K562 (cell line): ENCODE results near the gene TMEM203. TPM values are rescaled to one million over a fixed set of nuclear protein-coding genes. Genes with fewer than 3 reads are reported as not detected.

Source experiments
- ARID2 ChIP-seq: fragments of 450-650 bp; IDR thresholded peaks from 2 replicates; pipeline ENCODE4 v1.6.1; 2017; ENCODE audit warnings: antibody characterized with exemption, mild to moderate bottlenecking
- CC2D1A ChIP-seq: fragments of 450-650 bp; IDR thresholded peaks from 2 replicates; pipeline ENCODE4 v1.6.1; 2017; ENCODE audit warnings: mild to moderate bottlenecking
- CTBP1 ChIP-seq: fragments of 450-650 bp; IDR thresholded peaks from 2 replicates; pipeline ENCODE4 v1.6.1; 2016; ENCODE audit warnings: borderline replicate concordance
- CTCF ChIP-seq, 3 experiments: IDR thresholded peaks in 2 of 3; conservative IDR thresholded peaks in 1 of 3; 2 replicates each; pipeline ENCODE4 v1.5.1; 2011 to 2012; ENCODE audit warnings: low read length in 3 of 3, mild to moderate bottlenecking in 3 of 3, control low read depth in 2 of 3, improper control_type of control experiment in 1 of 3, inconsistent platforms in 1 of 3, low read depth in 1 of 3, mixed read lengths in 1 of 3, moderate library complexity in 1 of 3; ENCODE audit not compliant: insufficient read depth in 2 of 3
- DACH1 ChIP-seq: fragments of 450-650 bp; IDR thresholded peaks from 2 replicates; pipeline ENCODE4 v1.6.1; 2018; ENCODE audit not compliant: partially characterized antibody
- GTF2B ChIP-seq: IDR thresholded peaks from 2 replicates; pipeline ENCODE4 v1.6.1; 2011; ENCODE audit not compliant: insufficient read length; ENCODE audit errors: extremely low read depth
- HDAC8 ChIP-seq: fragments of 450-650 bp; IDR thresholded peaks from 2 replicates; pipeline ENCODE4 v1.6.1; 2016; ENCODE audit warnings: mild to moderate bottlenecking, missing genetic modification characterization, moderate library complexity, missing compliant biosample characterization
- L3MBTL2 ChIP-seq: fragments of 450-650 bp; IDR thresholded peaks from 2 replicates; pipeline ENCODE4 v1.6.1; 2016; ENCODE audit warnings: mild to moderate bottlenecking, moderate library complexity
- MAX ChIP-seq: sonication (generic); formaldehyde crosslinking; IDR thresholded peaks from 2 replicates; pipeline ENCODE4 v1.9.0; 2022; ENCODE audit warnings: mild to moderate bottlenecking, missing genetic modification reagents
- MNT ChIP-seq, 2 experiments: fragments of 450-650 bp; conservative IDR thresholded peaks; 2 replicates each; pipeline ENCODE4 v1.6.1; 2017; ENCODE audit warnings: mild to moderate bottlenecking in 2 of 2, moderate library complexity in 2 of 2
- MXI1 ChIP-seq: IDR thresholded peaks from 2 replicates; pipeline ENCODE4 v1.6.1; 2011; ENCODE audit warnings: low read depth, mild to moderate bottlenecking, improper control_type of control experiment, low read length
- NFE2 ChIP-seq: IDR thresholded peaks from 2 replicates; pipeline ENCODE4 v1.6.1; 2014; ENCODE audit warnings: antibody characterized with exemption, low read depth
- NFIC ChIP-seq: fragments of 450-650 bp; IDR thresholded peaks from 2 replicates; pipeline ENCODE4 v1.6.1; 2017; ENCODE audit warnings: mild to moderate bottlenecking, inconsistent platforms
- NUFIP1 ChIP-seq: fragments of 450-650 bp; IDR thresholded peaks from 2 replicates; pipeline ENCODE4 v1.6.1; 2018; ENCODE audit not compliant: partially characterized antibody
- POLR2G ChIP-seq: fragments of 200-400 bp; formaldehyde crosslinking; IDR thresholded peaks from 2 replicates; pipeline ENCODE4 v1.6.1; 2017; ENCODE audit warnings: low read depth, mild to moderate bottlenecking, antibody characterized with exemption, low read length, moderate library complexity
- RB1 ChIP-seq: fragments of 450-650 bp; IDR thresholded peaks from 2 replicates; pipeline ENCODE4 v1.6.1; 2017; ENCODE audit warnings: low read depth, mild to moderate bottlenecking
- TBP ChIP-seq: optimal IDR thresholded peaks from 2 replicates; pipeline ENCODE3; 2011; ENCODE audit warnings: low read depth, low read length, improper control_type of control experiment
- TFAP4 ChIP-seq: sonication (generic); formaldehyde crosslinking; IDR thresholded peaks from 2 replicates; pipeline ENCODE4 v1.8.0; 2022; ENCODE audit warnings: missing genetic modification reagents, mild to moderate bottlenecking, moderate library complexity, borderline replicate concordance
- YY1 ChIP-seq, 3 experiments: IDR thresholded peaks; 2 replicates each; pipeline ENCODE4 v1.6.1; 2011; ENCODE audit warnings: low read length in 2 of 3, mild to moderate bottlenecking in 2 of 3, moderate library complexity in 2 of 3, borderline replicate concordance in 1 of 3, control low read depth in 1 of 3, low read depth in 1 of 3; ENCODE audit not compliant: insufficient read depth in 3 of 3, insufficient replicate concordance in 2 of 3, control insufficient read depth in 1 of 3, insufficient read length in 1 of 3; ENCODE audit errors: extremely low read depth in 1 of 3
- ZNF436 ChIP-seq: fragments of 250-450, 450-650 bp; sonication (Bioruptor Pico); formaldehyde crosslinking; IDR thresholded peaks from 2 replicates; pipeline ENCODE4 v1.7.0; 2020; ENCODE audit warnings: mild to moderate bottlenecking
- ZNF444 ChIP-seq: fragments of 250-450 bp; sonication (Bioruptor Pico); IDR thresholded peaks from 2 replicates; pipeline ENCODE4 v1.4.0; 2020; ENCODE audit warnings: mild to moderate bottlenecking, moderate library complexity
- polyA plus RNA-seq, 8 experiments: library from polyadenylated mRNA; depleted of rRNA in 4 of 8; stranded (reverse) in 5 of 8; unstranded in 3 of 8; fragments of >200 nt; fragmentation: Nextera tagmentation in 2 of 8; fragmentation: Illumina TruSeq in 1 of 8; extraction: Ambion mirVana in 2 of 8; extraction: Trizol in 1 of 8; gene quantifications; 2 replicates each; pipeline versions ENCODE4 v1.2.1 to v1.2.3, GENCODE V29; 2011 to 2014; ENCODE audit warnings: inconsistent platforms in 1 of 8, missing spikeins in 1 of 8
- total RNA-seq, 7 experiments: library from RNA; depleted of rRNA in 6 of 7; stranded (reverse); fragments of >200 nt in 6 of 7; fragmentation: Illumina TruSeq in 2 of 7; extraction: Trizol in 2 of 7; gene quantifications; 2 replicates each; pipeline versions ENCODE4 v1.2.1 to v1.2.3, GENCODE V29; 2011 to 2021; ENCODE audit warnings: low replicate concordance in 1 of 7

The TMEM203 gene
- total and polyA plus RNA-seq, 9 of the 15 experiments (the other 6 are each of a cell fraction or from before 2014, with no cell fraction given) = 8.8 to 59.5 (median 37.6) TPM

- TF ChIP-seq YY1 (IDR thresholded peaks at IDR 0.05; ENCODE audit: borderline replicate concordance in 1 of 3, control insufficient read depth in 1 of 3, extremely low read depth in 1 of 3, insufficient read depth in 3 of 3, insufficient read length in 1 of 3, insufficient replicate concordance in 2 of 3, low read depth in 1 of 3, low read length in 2 of 3) (peak in 1 of 3 experiments; percentile 35), CTBP1 (peak; percentile 75; the same call in 1 of the 2 replicates), L3MBTL2 (peak; percentile 26; the same call in 1 of the 2 replicates), MNT (conservative IDR thresholded peaks at IDR 0.05) (0 out of 4 replicates have a peak, but pooled peaks of 1 of the 2 experiments have one; percentile 37), DACH1 (peak; percentile 13), GTF2B (no peak), ARID2 (peak; percentile 92), RB1 (peak; percentile 80; the same call in 1 of the 2 replicates), NFE2 (no peak), TBP (peak; percentile 26), POLR2G (peak; percentile 48; the same call in 1 of the 2 replicates), ZNF436 (CRISPR knock-in tag) (peak; percentile 54; the same call in 1 of the 2 replicates), CC2D1A (peak; percentile 85), ZNF444 (peak; percentile 76; the same call in 1 of the 2 replicates), NFIC (peak; percentile 38), CTCF (IDR thresholded peaks at IDR 0.05 in 2 of 3, conservative IDR thresholded peaks at IDR 0.05 in 1 of 3; ENCODE audit: insufficient read depth in 2 of 3, low read depth in 1 of 3, low read length in 3 of 3) (peak; percentile 96 to 97 (median 96)), TFAP4 (peak; percentile 75), MXI1 (no peak), MAX (peak; percentile 27; the same call in 1 of the 2 replicates), HDAC8 (peak; percentile 53; the same call in 1 of the 2 replicates), NUFIP1 (no peak)
- TF ChIP-seq, all 486 proteins: peak for 61
These were observed 21.8 kb upstream of the TMEM203 start, which contains the start of gene RNF224 (continued) for GRCh38 chr9:137227054-137227852.
